Measurements from ENCODE around the gene ABCA4. TPM values are rescaled to one million over a fixed set of nuclear protein-coding genes. Genes with fewer than 3 reads are reported as not detected.

The ABCA4 gene
- total RNA-seq, 1 donor from 2014 or later: 0.11 TPM

Other genes with a start within 250 kb of the ABCA4 start
- gene DNTTIP2, start 241.9 kb downstream of the ABCA4 start, total RNA-seq: 34.8 TPM
- 9.4 TPM for gene GCLM, start 211.7 kb downstream of the ABCA4 start, total RNA-seq
- gene ARHGAP29, start 116.4 kb upstream of the ABCA4 start, total RNA-seq: 27.5 TPM